Measurements from ENCODE around the gene LRRC8A.
"Not testable (repeated sequence)": the region's sequence is repeated elsewhere in the genome, so short reads cannot be mapped to it uniquely, and the experiment has no call there.

The LRRC8A gene

DNA sequence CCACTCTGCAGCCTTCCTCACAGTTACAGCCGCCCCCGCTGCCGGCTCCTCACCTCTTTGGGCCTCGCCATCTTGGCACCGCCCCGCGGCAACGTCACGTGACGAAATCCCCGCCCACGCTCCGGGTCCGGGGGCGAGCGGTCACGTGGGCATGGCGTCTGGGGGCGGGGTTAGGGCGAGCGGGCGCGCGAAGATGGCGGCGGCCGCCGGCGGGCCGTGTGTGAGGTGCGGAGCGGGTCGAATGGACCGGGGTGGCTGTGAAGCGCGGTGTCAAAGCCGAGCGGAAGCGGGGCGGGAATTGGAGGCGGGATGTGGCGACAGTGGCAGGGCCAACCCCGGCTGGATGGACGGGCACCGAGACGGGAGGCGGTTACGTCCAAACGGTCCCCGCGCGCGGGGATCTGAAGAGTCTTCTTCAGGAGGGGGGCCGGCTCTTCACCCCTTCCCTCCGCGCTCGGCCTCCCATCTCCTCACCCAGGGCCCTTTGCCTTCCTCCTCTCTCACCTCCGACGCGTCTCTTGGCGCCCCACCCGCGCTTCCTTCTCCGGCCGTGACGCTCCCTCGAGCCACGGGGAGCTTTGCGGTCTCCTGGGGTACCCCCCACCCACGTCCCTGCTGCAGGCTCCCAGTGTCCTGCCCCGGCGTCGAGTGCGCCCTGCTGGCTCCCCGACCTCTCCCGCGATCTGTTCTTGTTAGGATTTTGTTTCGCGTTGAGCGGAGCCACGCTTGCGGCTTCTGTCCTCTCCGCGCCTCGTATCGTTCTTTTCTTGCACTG is 65.8 kb downstream of the LRRC8A start, which contains the start of the genes DOLK and NUP188:
Gene DOLK (minus strand): TSS at position 77 of the 775 bp plus-strand sequence. CDS start 300 bp downstream, outside the sequence.
Gene NUP188 (plus strand): TSS at position 173 of the 775 bp plus-strand sequence. CDS start 21 bp downstream, at position 194.
- DNase-seq (ENCODE audit: low read depth in 4 of 4, low spot score in 1 of 4): peak; percentile 98 to 100 (median 99)

DNA sequence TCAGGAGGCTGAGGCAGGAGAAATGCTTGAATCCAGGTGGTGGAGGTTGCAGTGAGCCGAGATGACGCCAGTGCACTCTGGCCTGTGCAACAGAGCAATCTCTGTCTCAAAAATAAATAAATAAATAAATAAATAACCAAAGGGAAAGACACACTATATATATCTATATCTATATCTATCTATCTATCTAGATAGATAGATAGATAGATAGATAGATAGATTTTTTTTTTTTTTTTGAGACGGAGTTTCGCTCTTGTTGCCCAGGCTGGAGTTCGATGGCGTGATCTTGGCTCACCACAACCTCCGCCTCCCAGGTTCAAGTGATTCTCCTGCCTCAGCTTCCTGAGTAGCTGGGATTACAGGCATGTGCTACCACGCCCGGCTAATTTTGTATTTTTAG is 79.5 kb downstream of the LRRC8A start:
- not testable (repeated sequence) for DNase-seq (ENCODE audit: low read depth in 4 of 4, low spot score in 1 of 4)

Measured in stimulated activated CD4-positive, alpha-beta T cell treated with anti-CD3 and anti-CD28 coated beads, Interleukin-1b, Interleukin-23, amount 100 ng/mL, for 24 hours (primary cell).